ENCODE results near the gene ATXN1. TPM values are rescaled to one million over a fixed set of nuclear protein-coding genes. Genes with fewer than 3 reads are reported as not detected.

ATXN1 gene
- polyA plus RNA-seq, 1 of the 3 experiments (the other 2 are of a cell fraction), result 7.9 TPM

DNA sequence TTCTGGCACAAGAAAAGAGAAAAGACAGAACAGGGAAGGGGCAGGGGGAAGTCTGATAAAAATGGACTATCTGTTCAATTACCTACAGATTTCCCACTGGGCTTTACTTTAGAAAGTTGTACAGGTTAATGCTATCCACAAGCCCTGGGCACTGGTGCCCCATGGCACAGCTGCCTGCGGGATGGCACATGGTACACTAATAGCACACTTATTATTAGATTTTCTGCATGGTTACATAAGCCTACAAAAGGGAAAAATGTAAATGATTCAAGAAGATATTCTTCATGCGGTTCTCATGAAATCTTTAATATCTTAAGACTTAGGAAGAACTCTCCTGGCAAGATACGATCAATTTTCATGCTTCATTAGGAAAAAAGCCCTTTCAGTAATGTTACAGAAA is 385.4 kb downstream of the ATXN1 start:
- no peak overlapping the region for H3K4me2 ChIP-seq

More for the DNA sequence above, 385.4 kb downstream of the ATXN1 start:
- no peak overlapping the region for H3K9ac ChIP-seq
- H3K9me3 ChIP-seq, result no peaks in the 10 kb centered on the region
- H4K20me1 ChIP-seq (ENCODE audit: insufficient read depth), result no peaks in the 10 kb centered on the region
- no peaks in the 10 kb centered on the region for H3K9me2 ChIP-seq
- no peaks in the 10 kb centered on the region for H3K36me3 ChIP-seq (replicated peaks in 1 of 2; ENCODE audit: control insufficient read depth in 1 of 2, insufficient read depth in 2 of 2, low read length in 1 of 2)
- no peak overlapping the region for H3K4me3 ChIP-seq (ENCODE audit: low read depth in 2 of 2, low read length in 1 of 2)
- POLR2A ChIA-PET, result interaction anchor here (0.6 kb wide), 1 partner anchor 37 kb away, joined by 3 read pairs; no protein-coding TSS in a partner anchor
- H3K27me3 ChIP-seq (ENCODE audit: insufficient read depth), result no peaks in the 10 kb centered on the region
- TF ChIP-seq RAD21 (IDR thresholded peaks at IDR 0.05; ENCODE audit: low read length) (no peak), GATA2 (CRISPR knock-in tag; IDR thresholded peaks at IDR 0.05) (no peak), CHD2 (IDR thresholded peaks at IDR 0.05; ENCODE audit: low read length, partially characterized antibody) (no peak), TAF1 (IDR thresholded peaks at IDR 0.05; ENCODE audit: borderline replicate concordance, low read depth, low read length) (no peak), EP300 (IDR thresholded peaks at IDR 0.05; ENCODE audit: borderline replicate concordance in 1 of 2, low read depth in 1 of 2, low read length in 1 of 2) (no peak), NRF1 (IDR thresholded peaks at IDR 0.05; ENCODE audit: low read depth, low read length) (no peak), FOXJ3 (CRISPR knock-in tag; IDR thresholded peaks at IDR 0.05) (no peak), SMC3 (IDR thresholded peaks at IDR 0.05; ENCODE audit: low read depth, low read length) (no peak), YY1 (IDR thresholded peaks at IDR 0.05; ENCODE audit: low read depth) (no peak), SIN3A (IDR thresholded peaks at IDR 0.05; ENCODE audit: borderline replicate concordance, low read depth, low read length) (no peak), ELF1 (IDR thresholded peaks at IDR 0.05) (no peak), EZH2phosphoT487 (IDR thresholded peaks at IDR 0.05; ENCODE audit: borderline replicate concordance, low read depth) (no peak), FOSL2 (IDR thresholded peaks at IDR 0.05; ENCODE audit: borderline replicate concordance, low read depth) (no peak), NFIC (IDR thresholded peaks at IDR 0.05; ENCODE audit: borderline replicate concordance) (no peak), GABPA (IDR thresholded peaks at IDR 0.05; ENCODE audit: low read depth) (no peak)
- TF ChIP-seq, protein P1, sequence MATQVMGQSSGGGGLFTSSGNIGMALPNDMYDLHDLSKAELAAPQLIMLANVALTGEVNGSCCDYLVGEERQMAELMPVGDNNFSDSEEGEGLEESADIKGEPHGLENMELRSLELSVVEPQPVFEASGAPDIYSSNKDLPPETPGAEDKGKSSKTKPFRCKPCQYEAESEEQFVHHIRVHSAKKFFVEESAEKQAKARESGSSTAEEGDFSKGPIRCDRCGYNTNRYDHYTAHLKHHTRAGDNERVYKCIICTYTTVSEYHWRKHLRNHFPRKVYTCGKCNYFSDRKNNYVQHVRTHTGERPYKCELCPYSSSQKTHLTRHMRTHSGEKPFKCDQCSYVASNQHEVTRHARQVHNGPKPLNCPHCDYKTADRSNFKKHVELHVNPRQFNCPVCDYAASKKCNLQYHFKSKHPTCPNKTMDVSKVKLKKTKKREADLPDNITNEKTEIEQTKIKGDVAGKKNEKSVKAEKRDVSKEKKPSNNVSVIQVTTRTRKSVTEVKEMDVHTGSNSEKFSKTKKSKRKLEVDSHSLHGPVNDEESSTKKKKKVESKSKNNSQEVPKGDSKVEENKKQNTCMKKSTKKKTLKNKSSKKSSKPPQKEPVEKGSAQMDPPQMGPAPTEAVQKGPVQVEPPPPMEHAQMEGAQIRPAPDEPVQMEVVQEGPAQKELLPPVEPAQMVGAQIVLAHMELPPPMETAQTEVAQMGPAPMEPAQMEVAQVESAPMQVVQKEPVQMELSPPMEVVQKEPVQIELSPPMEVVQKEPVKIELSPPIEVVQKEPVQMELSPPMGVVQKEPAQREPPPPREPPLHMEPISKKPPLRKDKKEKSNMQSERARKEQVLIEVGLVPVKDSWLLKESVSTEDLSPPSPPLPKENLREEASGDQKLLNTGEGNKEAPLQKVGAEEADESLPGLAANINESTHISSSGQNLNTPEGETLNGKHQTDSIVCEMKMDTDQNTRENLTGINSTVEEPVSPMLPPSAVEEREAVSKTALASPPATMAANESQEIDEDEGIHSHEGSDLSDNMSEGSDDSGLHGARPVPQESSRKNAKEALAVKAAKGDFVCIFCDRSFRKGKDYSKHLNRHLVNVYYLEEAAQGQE (IDR thresholded peaks at IDR 0.05; ENCODE audit: low read depth, low read length), result no peak
- TF ChIP-seq, protein P2, sequence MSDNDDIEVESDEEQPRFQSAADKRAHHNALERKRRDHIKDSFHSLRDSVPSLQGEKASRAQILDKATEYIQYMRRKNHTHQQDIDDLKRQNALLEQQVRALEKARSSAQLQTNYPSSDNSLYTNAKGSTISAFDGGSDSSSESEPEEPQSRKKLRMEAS (IDR thresholded peaks at IDR 0.05; ENCODE audit: low read depth), result no peak
- TF ChIP-seq, protein P3, sequence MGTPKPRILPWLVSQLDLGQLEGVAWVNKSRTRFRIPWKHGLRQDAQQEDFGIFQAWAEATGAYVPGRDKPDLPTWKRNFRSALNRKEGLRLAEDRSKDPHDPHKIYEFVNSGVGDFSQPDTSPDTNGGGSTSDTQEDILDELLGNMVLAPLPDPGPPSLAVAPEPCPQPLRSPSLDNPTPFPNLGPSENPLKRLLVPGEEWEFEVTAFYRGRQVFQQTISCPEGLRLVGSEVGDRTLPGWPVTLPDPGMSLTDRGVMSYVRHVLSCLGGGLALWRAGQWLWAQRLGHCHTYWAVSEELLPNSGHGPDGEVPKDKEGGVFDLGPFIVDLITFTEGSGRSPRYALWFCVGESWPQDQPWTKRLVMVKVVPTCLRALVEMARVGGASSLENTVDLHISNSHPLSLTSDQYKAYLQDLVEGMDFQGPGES (IDR thresholded peaks at IDR 0.05; ENCODE audit: low read depth, low read length), result no peak
- no peaks in the 10 kb centered on the region; the same call in 1 of the 2 replicates for H3K79me2 ChIP-seq (ENCODE audit: insufficient read depth)
- no peaks in the 10 kb centered on the region for H3F3A ChIP-seq (replicated peaks; ENCODE audit: insufficient read depth)
- peaks cover 0 to 19% of the 10 kb centered on the region in 2 experiments; a peak in 2 of 4 replicates for H3K4me1 ChIP-seq (ENCODE audit: control insufficient read depth in 1 of 2, insufficient read depth in 2 of 2, low read depth in 1 of 2, low read length in 1 of 2)
- H3K27ac ChIP-seq (ENCODE audit: low read depth in 2 of 2, low read length in 1 of 2), result peak overlapping the region in 1 of 2 experiments; percentile 36; a peak in 1 of 4 replicates
- CTCF ChIA-PET, result interaction anchor here (1.3 to 2.7 kb wide), 5 partner anchors 9 to 44 kb away, joined by 3 to 18 read pairs (median 4); no protein-coding TSS in a partner anchor
- DNase-seq, result no peak
- H2AFZ ChIP-seq (ENCODE audit: low read depth), result no peak overlapping the region
- WGBS (ENCODE audit: low lambda C conversion rate), result 93% methylated on average over 3 of the region's 3 CpGs

All from SK-N-SH (cell line).